ENCODE data around the gene ACVR2B. TPM values are rescaled to one million over a fixed set of nuclear protein-coding genes. Genes with fewer than 3 reads are reported as not detected.

ACVR2B gene
- total RNA-seq, 2 experiments from 2014 or later: 7.0 to 7.6 TPM

DNA sequence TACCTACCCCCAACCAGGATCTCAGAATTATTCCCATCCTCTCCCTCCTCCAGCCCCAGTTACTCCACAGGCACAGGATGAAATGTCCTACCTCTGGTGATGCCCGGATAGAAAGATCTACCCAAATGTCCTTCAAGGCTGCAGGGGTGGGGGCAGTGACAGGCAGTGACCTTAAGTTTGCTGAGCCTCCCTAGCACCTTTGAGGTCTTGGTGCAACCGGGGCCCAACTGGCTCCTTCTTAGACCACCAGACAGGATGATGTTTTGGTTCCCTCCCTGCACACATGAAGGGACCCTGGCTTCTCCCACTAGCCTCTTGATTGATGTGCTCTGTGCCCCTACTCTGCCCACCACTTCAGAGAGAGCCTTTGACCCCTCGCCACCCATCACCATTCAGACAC lies 78.8 kb downstream of the ACVR2B start:
- Mint-ChIP-seq H3K27me3 (no peaks in the 10 kb centered on the region), H3K36me3 (ENCODE audit: low read depth) (peaks cover 2% of the 10 kb centered on the region), H3K27ac (no peak overlapping the region), H3K4me3 (no peak overlapping the region), H3K4me1 (no peaks in the 10 kb centered on the region), H3K9me3 (no peaks in the 10 kb centered on the region)
- DNase-seq: no peak
- ChIA-PET CTCF (interaction anchor here (1.3 kb wide), 1 partner anchor 11 kb away, joined by 3 read pairs; no protein-coding TSS in a partner anchor), POLR2A (no interaction called here)

DNA sequence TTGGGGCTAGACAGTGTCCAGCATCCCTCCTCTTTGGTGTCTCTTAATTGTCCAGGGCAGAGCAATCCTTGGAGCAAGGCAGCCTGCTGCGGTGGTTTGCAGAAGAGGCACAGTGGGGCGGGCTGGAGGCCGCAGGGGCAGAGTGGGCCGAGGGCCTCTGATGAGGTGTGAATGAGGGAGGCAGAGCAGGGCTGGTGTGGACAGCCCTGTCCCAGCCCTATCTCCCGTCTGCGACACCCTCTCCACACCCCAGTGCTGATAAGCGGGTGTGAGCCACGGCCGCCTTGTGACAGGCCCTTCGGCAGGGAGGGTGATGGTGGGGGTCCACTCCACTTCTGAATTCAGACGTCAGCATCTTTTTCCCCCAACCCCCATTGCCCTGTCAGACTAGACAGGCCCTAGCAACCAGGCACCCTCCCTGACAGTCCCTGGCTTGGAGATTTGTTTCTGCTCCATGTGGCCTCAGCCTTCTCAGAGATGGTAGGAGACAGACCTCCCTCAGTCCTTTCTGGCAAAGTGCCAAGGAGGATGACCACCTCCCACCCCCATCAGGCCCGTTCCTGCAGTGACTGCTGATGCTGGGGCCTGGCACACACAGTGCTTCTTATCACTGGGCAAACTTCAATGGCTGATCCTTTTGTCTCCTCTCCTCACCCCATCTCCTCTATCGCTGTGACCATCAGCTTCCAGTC lies 79.7 kb downstream of the ACVR2B start:
- Mint-ChIP-seq H3K4me1 (no peaks in the 10 kb centered on the region), H3K27me3 (no peaks in the 10 kb centered on the region), H3K9me3 (no peaks in the 10 kb centered on the region), H3K36me3 (ENCODE audit: low read depth) (no peaks in the 10 kb centered on the region), H3K27ac (no peak overlapping the region), H3K4me3 (no peak overlapping the region)
- ChIA-PET CTCF (interaction anchor here (1.3 kb wide), 1 partner anchor 12 kb away, joined by 3 read pairs; no protein-coding TSS in a partner anchor), POLR2A (no interaction called here)
- DNase-seq: peak; percentile 9

DNA sequence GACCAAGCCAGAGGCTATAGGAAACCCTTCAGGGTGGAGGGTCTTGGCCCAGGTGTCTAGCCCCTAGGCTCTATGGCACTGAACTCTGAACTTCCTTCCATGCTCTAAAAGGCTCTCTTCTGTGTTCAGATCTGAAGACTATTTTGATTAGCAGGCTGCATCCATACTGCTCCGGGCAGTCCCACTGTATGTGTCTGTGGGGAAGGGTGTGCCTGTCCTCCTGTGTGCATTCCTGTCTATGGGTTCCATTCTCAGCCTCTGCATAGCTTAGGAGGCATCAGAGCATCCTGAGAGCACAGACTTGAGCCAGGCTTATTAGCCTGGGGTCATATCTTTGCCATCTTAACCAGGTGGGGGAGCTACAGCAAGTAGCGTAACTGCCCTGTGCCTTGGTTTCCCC lies 80.5 kb downstream of the ACVR2B start:
- Mint-ChIP-seq H3K36me3 (ENCODE audit: low read depth) (no peaks in the 10 kb centered on the region), H3K4me3 (no peak overlapping the region), H3K9me3 (no peaks in the 10 kb centered on the region), H3K4me1 (no peaks in the 10 kb centered on the region), H3K27me3 (no peaks in the 10 kb centered on the region), H3K27ac (no peak overlapping the region)
- DNase-seq: no peak
- ChIA-PET CTCF (interaction anchor here (1.7 kb wide), 1 partner anchor 13 kb away, joined by 7 read pairs; no protein-coding TSS in a partner anchor), POLR2A (no interaction called here)

DNA sequence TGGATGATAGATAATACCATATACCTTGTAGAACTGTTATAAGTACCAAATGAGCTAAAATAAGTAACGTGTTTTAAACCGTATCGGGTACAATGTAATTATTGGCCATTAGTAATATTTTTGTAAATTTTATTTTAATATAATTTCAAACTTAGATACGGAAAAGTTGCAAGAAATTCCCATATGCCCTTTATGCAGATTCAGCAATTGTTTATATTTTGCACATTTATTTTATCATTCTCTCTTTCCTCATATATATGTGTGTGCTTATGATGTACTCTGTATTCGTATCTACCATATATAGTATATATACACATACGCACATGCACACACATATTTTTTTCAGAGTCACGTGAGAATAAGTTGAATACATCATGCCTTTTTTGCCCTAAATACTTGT lies 80.9 kb downstream of the ACVR2B start:
- DNase-seq: no peak
- Mint-ChIP-seq H3K27ac (no peak overlapping the region), H3K4me1 (no peaks in the 10 kb centered on the region), H3K9me3 (no peaks in the 10 kb centered on the region), H3K4me3 (no peak overlapping the region), H3K36me3 (ENCODE audit: low read depth) (no peaks in the 10 kb centered on the region), H3K27me3 (no peaks in the 10 kb centered on the region)
- ChIA-PET POLR2A (no interaction called here), CTCF (interaction anchor here (1.7 kb wide), 1 partner anchor 13 kb away, joined by 7 read pairs; no protein-coding TSS in a partner anchor)

DNA sequence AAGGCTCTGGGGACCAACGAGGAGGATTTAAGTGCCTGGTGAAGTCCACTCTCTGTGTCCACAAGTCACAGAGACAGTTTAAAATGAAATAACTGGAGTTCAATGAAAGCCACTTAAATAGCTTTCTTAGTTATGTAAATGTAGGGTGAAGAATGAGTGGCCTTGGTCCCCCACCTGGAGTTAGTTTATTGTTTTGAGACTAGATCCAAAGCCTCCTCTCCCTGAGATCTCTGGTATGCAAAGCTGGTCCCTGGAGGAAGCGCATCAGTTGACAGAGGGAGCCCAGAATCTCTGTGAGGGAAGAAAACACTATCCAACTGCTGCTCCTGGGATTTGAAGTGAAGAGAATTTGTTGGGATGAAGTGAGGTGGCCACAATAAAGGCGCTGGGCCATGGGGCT lies 83.0 kb downstream of the ACVR2B start:
- CTCF ChIA-PET: no interaction called here

DNA sequence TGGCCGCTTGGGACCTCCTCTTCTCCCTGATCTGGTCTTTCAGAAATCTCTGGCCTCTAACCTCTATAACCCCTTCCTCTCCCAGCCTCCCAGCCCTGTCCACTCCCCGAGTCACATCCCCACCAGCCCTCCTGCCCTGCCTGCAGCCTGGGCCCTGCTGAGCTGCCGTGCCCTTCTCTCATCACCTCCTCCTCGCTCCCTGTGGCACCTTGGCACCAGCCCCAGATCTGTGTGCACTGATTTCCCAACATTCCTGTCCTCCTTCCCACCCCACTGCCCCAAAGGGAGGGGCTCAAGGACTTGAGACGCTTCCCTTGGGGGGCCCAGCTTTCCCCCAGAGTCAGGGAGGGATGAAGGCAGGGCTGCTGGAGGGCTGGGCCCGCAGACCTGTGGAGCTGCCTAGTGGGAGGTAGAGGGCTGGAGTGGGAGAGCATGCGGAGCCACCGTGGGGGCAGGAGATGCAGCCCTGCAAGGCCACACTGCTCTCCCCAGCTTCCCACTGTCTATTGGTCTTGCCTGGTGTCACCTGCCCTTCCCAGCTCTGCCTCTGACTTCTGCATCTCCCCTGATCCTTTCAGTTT lies 85.2 kb downstream of the ACVR2B start:
- Mint-ChIP-seq H3K4me1 (no peaks in the 10 kb centered on the region), H3K27me3 (no peaks in the 10 kb centered on the region), H3K27ac (no peak overlapping the region), H3K36me3 (ENCODE audit: low read depth) (no peaks in the 10 kb centered on the region), H3K4me3 (no peak overlapping the region), H3K9me3 (no peaks in the 10 kb centered on the region)
- CTCF ChIA-PET: no interaction called here
- no peak for DNase-seq
- POLR2A ChIA-PET: no interaction called here

More for the DNA sequence above, 83.0 kb downstream of the ACVR2B start:
- Mint-ChIP-seq H3K36me3 (ENCODE audit: low read depth) (no peaks in the 10 kb centered on the region), H3K9me3 (no peaks in the 10 kb centered on the region), H3K4me3 (no peak overlapping the region), H3K4me1 (no peaks in the 10 kb centered on the region), H3K27me3 (no peaks in the 10 kb centered on the region), H3K27ac (no peak overlapping the region)
- POLR2A ChIA-PET: no interaction called here
- no peak for DNase-seq

DNA sequence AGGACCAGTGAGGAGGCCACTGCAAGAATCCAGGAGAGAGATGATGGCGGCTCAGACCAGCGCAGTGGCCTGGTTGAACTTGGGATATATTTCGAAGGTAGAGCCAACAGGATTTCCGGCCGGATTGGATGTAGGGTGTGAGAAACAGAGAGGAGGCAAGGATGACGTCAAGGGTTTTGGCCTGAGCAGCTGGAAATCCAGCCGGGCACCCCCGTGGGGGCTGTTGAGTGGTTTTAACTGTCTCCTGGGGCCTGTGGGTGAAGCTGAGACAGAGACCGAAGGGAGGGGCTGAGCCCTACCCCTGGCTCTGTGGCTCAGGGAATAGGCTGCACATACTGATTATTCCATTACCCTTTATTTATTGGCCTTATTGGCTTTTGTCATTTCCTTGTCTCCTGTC lies 88.1 kb downstream of the ACVR2B start:
- POLR2A ChIA-PET: no interaction called here
- Mint-ChIP-seq H3K4me1 (no peaks in the 10 kb centered on the region), H3K27me3 (peaks cover 2% of the 10 kb centered on the region), H3K9me3 (no peaks in the 10 kb centered on the region), H3K36me3 (ENCODE audit: low read depth) (no peaks in the 10 kb centered on the region), H3K4me3 (no peak overlapping the region), H3K27ac (no peak overlapping the region)
- no peak for DNase-seq
- CTCF ChIA-PET: interaction anchor here (1.1 kb wide), 1 partner anchor 115 kb away, joined by 3 read pairs; no protein-coding TSS in a partner anchor

Other genes starting within 250 kb of the ACVR2B start
- under 1 TPM; 0.25 to 0.28 TPM for gene SLC22A13, start 188.1 kb upstream of the ACVR2B start, total RNA-seq
- gene SLC22A14, start 171.6 kb upstream of the ACVR2B start, total RNA-seq: not detected
- gene XYLB, start 107.1 kb upstream of the ACVR2B start, total RNA-seq: 1 to 10 TPM; 3.1 to 3.2 TPM
- 10 to 100 TPM; 17.8 to 19.0 TPM for gene EXOG, start 42.5 kb downstream of the ACVR2B start, total RNA-seq
- under 1 TPM in 1 of 2 experiments, not detected in 1; 0.10 TPM for gene SCN5A, start 195.8 kb downstream of the ACVR2B start, total RNA-seq